GM12872 (cell line): Measurements from ENCODE around the gene SGO1.

Experiments used
- TF ChIP-seq, protein P1 (sequence below): IDR thresholded peaks from 3 replicates; pipeline ENCODE4 v1.5.1; 2011; ENCODE audit warnings: low read depth, mild to moderate bottlenecking, low read length, moderate library complexity; ENCODE audit not compliant: insufficient read depth

Gene SGO1

GRCh38 chr3:20140881-20141280 is 45.1 kb downstream of the SGO1 start:
- TF ChIP-seq, protein P1, sequence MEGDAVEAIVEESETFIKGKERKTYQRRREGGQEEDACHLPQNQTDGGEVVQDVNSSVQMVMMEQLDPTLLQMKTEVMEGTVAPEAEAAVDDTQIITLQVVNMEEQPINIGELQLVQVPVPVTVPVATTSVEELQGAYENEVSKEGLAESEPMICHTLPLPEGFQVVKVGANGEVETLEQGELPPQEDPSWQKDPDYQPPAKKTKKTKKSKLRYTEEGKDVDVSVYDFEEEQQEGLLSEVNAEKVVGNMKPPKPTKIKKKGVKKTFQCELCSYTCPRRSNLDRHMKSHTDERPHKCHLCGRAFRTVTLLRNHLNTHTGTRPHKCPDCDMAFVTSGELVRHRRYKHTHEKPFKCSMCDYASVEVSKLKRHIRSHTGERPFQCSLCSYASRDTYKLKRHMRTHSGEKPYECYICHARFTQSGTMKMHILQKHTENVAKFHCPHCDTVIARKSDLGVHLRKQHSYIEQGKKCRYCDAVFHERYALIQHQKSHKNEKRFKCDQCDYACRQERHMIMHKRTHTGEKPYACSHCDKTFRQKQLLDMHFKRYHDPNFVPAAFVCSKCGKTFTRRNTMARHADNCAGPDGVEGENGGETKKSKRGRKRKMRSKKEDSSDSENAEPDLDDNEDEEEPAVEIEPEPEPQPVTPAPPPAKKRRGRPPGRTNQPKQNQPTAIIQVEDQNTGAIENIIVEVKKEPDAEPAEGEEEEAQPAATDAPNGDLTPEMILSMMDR, result no peak

- TF ChIP-seq, protein P1, result no peak
Measured at GRCh38 chr3:20137647-20138046, 48.4 kb downstream of the SGO1 start.

GRCh38 chr3:20136231-20136630 is 49.8 kb downstream of the SGO1 start:
- TF ChIP-seq, protein P1, result no peak

DNA sequence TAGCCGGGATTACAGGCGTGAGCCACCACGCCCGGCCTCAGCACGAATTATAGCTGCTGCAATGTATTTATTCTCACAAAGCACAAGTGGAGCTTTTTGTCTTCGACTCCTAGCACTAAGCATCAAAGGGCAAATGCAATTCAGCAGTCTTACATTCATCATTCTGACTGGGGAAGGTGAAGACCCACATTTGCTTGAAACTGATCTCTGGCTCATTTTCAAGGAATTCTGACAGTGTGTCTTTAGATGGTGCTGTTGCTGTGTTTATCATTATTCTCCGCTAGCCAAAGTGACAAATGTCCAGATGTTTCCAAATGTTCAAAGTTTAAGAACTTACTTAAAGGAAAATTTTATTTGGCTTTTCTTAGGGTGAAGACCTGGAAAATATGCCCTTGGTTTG is 55.9 kb downstream of the SGO1 start:
- TF ChIP-seq, protein P1, result no peak

GRCh38 chr3:20128358-20128757 is 57.6 kb downstream of the SGO1 start:
- TF ChIP-seq, protein P1, result no peak

DNA sequence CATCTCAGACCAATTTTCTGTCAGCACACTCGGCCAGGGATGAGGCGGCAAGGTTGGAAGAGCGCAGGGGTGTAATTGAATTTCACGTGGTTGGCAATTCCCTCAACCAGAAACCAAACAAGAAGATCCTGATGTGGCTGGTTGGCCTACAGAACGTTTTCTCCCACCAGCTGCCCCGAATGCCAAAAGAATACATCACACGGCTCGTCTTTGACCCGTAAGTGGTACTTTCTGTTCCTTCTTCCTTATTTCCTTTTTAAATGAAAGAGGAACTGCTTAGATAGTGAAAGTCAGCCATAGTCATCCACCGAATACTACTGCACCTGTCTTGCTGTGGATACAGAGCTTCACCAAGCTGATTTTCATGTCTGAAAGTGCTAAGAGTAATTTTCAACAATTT is 60.1 kb downstream of the SGO1 start:
- TF ChIP-seq, protein P1, result no peak

- TF ChIP-seq, protein P1, result no peak
Measured at GRCh38 chr3:20125289-20125688, 60.7 kb downstream of the SGO1 start.
